HepG2 (cell line): ENCODE measurements around the gene TOR1AIP1. TPM values are rescaled to one million over a fixed set of nuclear protein-coding genes. Genes with fewer than 3 reads are reported as not detected.

Experiments used
- ATAC-seq: fragments of 200-7000 bp; cut with Tn5 transposase; 3 replicates; pipeline ENCODE4 v1.9.1; 2020; ENCODE audit warnings: mild to moderate bottlenecking, moderate library complexity
- BruUV-seq: library from RNA; stranded (reverse); fragments of 400-500 nt; replicated peaks from 2 replicates; lab custom pipeline; 2021; lab: Mats Ljungman, UMichigan
- CTCF ChIA-PET: fragments of 300-600 bp; formaldehyde crosslinking; extraction: SDS; loops from one replicate; lab custom pipeline; 2021; ENCODE audit warnings: low total read pairs, inconsistent platforms, low intra/inter-chr PET ratio; lab: Yijun Ruan, JAX
- POLR2A ChIA-PET: fragments of 350-600 bp; sonication (Branson Sonifier 250); formaldehyde crosslinking; loops from one replicate; lab custom pipeline; 2020; ENCODE audit warnings: antibody characterized with exemption, inconsistent platforms; lab: Yijun Ruan, JAX
- DNase-seq: peaks from one replicate; pipeline ENCODE4 v3.0.0-alpha.2; 2015; ENCODE audit warnings: low spot score
- FAIRE-seq: peaks from 3 replicates; lab custom pipeline; 2011; peaks lifted over from hg19 to GRCh38; lab: Jason Lieb, UNC
- H2AFZ ChIP-seq: one replicate; pipeline ENCODE4 v1.6.1; 2011; ENCODE audit warnings: low read length, inconsistent platforms
- H3K27ac ChIP-seq: fragments of 300-600 bp; 3 replicates; pipeline ENCODE4 v1.8.0; 2011; ENCODE audit warnings: mixed run types, mild to moderate bottlenecking, mixed read lengths, low read length, inconsistent platforms; ENCODE audit not compliant: insufficient read depth; ENCODE audit errors: extremely low read length
- H3K27me3 ChIP-seq, 2 experiments: fragments of 200-600 bp in 1 of 2; 2 replicates in 1 of 2; 3 replicates in 1 of 2; pipeline versions ENCODE4 v1.6.0 to v1.8.0; 2011; ENCODE audit warnings: low read length in 2 of 2, mild to moderate bottlenecking in 2 of 2, moderate library complexity in 2 of 2, inconsistent platforms in 1 of 2; ENCODE audit not compliant: insufficient read depth in 2 of 2, control insufficient read depth in 1 of 2
- H3K36me3 ChIP-seq, 2 experiments: fragments of 200-600 bp in 1 of 2; replicated peaks in 1 of 2; 2 replicates in 1 of 2; 3 replicates in 1 of 2; pipeline versions ENCODE4 v1.5.1 to v1.8.0; 2011; ENCODE audit warnings: low read length in 2 of 2, inconsistent platforms in 1 of 2; ENCODE audit not compliant: insufficient read depth in 2 of 2, control insufficient read depth in 1 of 2
- H3K4me1 ChIP-seq: 2 replicates; pipeline ENCODE4 v1.5.1; 2012; ENCODE audit warnings: low read length, inconsistent platforms; ENCODE audit not compliant: insufficient read depth
- H3K4me2 ChIP-seq: 2 replicates; pipeline ENCODE4 v1.6.0; 2011; ENCODE audit warnings: low read depth, low read length, inconsistent platforms
- H3K4me3 ChIP-seq, 3 experiments: fragments of 200-600 bp in 1 of 3; sonication (generic), shearing (Covaris generic) in 1 of 3; replicated peaks in 1 of 3; 2 replicates each; pipeline ENCODE4 v1.5.1; 2011 to 2016; ENCODE audit warnings: low read length in 3 of 3, inconsistent platforms in 2 of 3, low read depth in 2 of 3, mild to moderate bottlenecking in 2 of 3, control low read depth in 1 of 3, mixed read lengths in 1 of 3; ENCODE audit not compliant: insufficient read depth in 1 of 3
- H3K79me2 ChIP-seq: one replicate; pipeline ENCODE4 v1.6.1; 2011; ENCODE audit warnings: low read length, inconsistent platforms; ENCODE audit not compliant: insufficient read depth
- H3K9ac ChIP-seq: 2 replicates; pipeline ENCODE4 v1.6.0; 2011; ENCODE audit warnings: mild to moderate bottlenecking, low read depth, low read length, inconsistent platforms; ENCODE audit not compliant: insufficient read depth
- H3K9me3 ChIP-seq: 2 replicates; pipeline ENCODE4 v1.5.1; 2012; ENCODE audit warnings: mild to moderate bottlenecking, low read length
- H4K20me1 ChIP-seq: 2 replicates; pipeline ENCODE4 v1.6.0; 2011; ENCODE audit warnings: inconsistent platforms, mild to moderate bottlenecking, low read length, moderate library complexity; ENCODE audit not compliant: insufficient read depth
- AKAP8 ChIP-seq: sonication (generic); formaldehyde crosslinking; IDR thresholded peaks from 2 replicates; pipeline ENCODE4 v1.5.1; 2020; ENCODE audit warnings: mild to moderate bottlenecking, missing genetic modification reagents
- GPN1 ChIP-seq: sonication (generic); formaldehyde crosslinking; IDR thresholded peaks from 2 replicates; pipeline ENCODE4 v1.5.1; 2020; ENCODE audit warnings: missing genetic modification reagents, borderline replicate concordance
- KLF16 ChIP-seq, 2 experiments: sonication (generic) in 1 of 2; formaldehyde crosslinking in 1 of 2; IDR thresholded peaks; 2 replicates each; pipeline versions ENCODE4 v1.6.1 to v1.8.0; 2016 to 2023; ENCODE audit warnings: missing genetic modification reagents in 2 of 2, missing compliant biosample characterization in 1 of 2
- NKX3-1 ChIP-seq: sonication (generic); formaldehyde crosslinking; IDR thresholded peaks from 2 replicates; pipeline ENCODE4 v1.5.0; 2020; ENCODE audit warnings: missing genetic modification reagents
- PHF8 ChIP-seq: sonication (generic); formaldehyde crosslinking; IDR thresholded peaks from 2 replicates; pipeline ENCODE4 v1.5.0; 2020; ENCODE audit warnings: missing genetic modification reagents
- SMAD3 ChIP-seq: sonication (generic); formaldehyde crosslinking; IDR thresholded peaks from 2 replicates; pipeline ENCODE4 v1.4.0; 2020; ENCODE audit warnings: missing genetic modification reagents
- U2AF2 ChIP-seq: fragments of 200-400 bp; formaldehyde crosslinking; IDR thresholded peaks from 2 replicates; pipeline ENCODE4 v1.6.1; 2017; ENCODE audit warnings: low read depth, mild to moderate bottlenecking, low read length
- ZMYM3 ChIP-seq: sonication (generic); formaldehyde crosslinking; IDR thresholded peaks from 2 replicates; pipeline ENCODE4 v1.5.1; 2020; ENCODE audit warnings: mild to moderate bottlenecking, missing genetic modification reagents
- ZNF331 ChIP-seq: sonication (generic); formaldehyde crosslinking; IDR thresholded peaks from 2 replicates; pipeline ENCODE4 v1.4.0; 2020; ENCODE audit warnings: missing genetic modification reagents
- ZNF44 ChIP-seq: sonication (generic); formaldehyde crosslinking; IDR thresholded peaks from 2 replicates; pipeline ENCODE4 v1.5.1; 2020; ENCODE audit warnings: mild to moderate bottlenecking, missing genetic modification reagents
- WGBS: methylation state at CpG from one replicate; pipeline ENCODE4 v1.1.6; 2017; ENCODE audit warnings: low lambda C conversion rate; 5-methylcytosine and 5-hydroxymethylcytosine counted together
- in situ Hi-C: cut with HindIII; loops from 2 replicates; pipeline ENCODE4 v1.10.0; 2017; ENCODE audit warnings: low pct_unique_long_range_greater_than_20kb; ENCODE audit not compliant: extremely low pct_ligation_motif_present
- intact Hi-C: fragments of 100-400 bp; cut with micrococcal nuclease; formaldehyde crosslinking; loops from one replicate; pipeline ENCODE4 v1.10.0; 2022; ENCODE audit not compliant: unreplicated experiment
- polyA plus RNA-seq, 8 experiments: library from polyadenylated mRNA; depleted of rRNA in 3 of 8; stranded (reverse) in 7 of 8; unstranded in 1 of 8; fragments of >200 nt; fragmentation: Illumina TruSeq in 4 of 8; extraction: Trizol in 4 of 8; gene quantifications; 2 replicates each; pipeline versions ENCODE4 v1.2.1 to v1.2.3, GENCODE V29; 2011 to 2016; ENCODE audit warnings: low read depth in 4 of 8, missing spikeins in 1 of 8, mixed read lengths in 1 of 8; ENCODE audit not compliant: insufficient read depth in 1 of 8
- total RNA-seq, 5 experiments: library from RNA; depleted of rRNA; stranded (reverse); fragments of >200 nt; fragmentation: Illumina TruSeq; extraction: Trizol; gene quantifications; 2 replicates each; pipeline ENCODE4 v1.2.3, GENCODE V29; 2016; ENCODE audit warnings: low read depth in 1 of 5

The TOR1AIP1 gene
- total and polyA plus RNA-seq, 2 of the 13 experiments (the other 11 are each of a cell fraction or from before 2014, with no cell fraction given) = 15.6 to 29.0 TPM

DNA sequence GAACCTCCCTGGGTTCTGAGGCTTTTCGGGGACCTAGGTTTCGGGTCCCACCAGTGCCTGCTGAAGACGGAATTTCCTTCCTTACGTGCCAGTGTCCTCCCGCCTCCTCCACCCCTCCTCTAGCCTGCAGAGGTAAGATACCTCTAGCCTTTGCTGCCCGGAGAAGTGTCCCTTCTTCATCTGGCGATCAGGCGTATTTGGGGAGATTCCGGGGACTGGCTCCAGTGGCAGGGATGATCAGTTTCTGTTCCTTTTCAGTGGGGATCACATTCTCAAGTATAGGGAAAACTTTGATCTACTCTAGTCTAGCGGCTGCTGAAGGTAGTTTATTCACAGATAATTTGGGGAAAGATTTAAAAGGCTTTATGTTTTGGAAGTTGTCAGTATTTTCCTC is 73.2 kb downstream of the TOR1AIP1 start:
- DNase-seq = no peak
- Histone ChIP-seq H3K79me2 (peaks cover 51% of the 10 kb centered on the region), H2AFZ (no peak overlapping the region), H3K9me3 (no peaks in the 10 kb centered on the region), H4K20me1 (peaks cover 17% of the 10 kb centered on the region; the same call in 1 of the 2 replicates), H3K4me3 (peak overlapping the region; percentile 96 to 99 (median 98)), H3K36me3 (no peaks in the 10 kb centered on the region), H3K4me1 (peaks cover 20% of the 10 kb centered on the region), H3K9ac (peak overlapping the region; percentile 93), H3K4me2 (peak overlapping the region; percentile 71), H3K27ac (peak overlapping the region; percentile 86), H3K27me3 (no peaks in the 10 kb centered on the region; a peak in 1 of 5 replicates)
- ChIA-PET CTCF (no interaction called here), POLR2A (interaction anchor here (1.2 kb wide), 1 partner anchor 10 kb away, joined by 3 read pairs; no protein-coding TSS in a partner anchor)
- no peak for FAIRE-seq
- intact Hi-C loops (loop anchor here (2.0 to 10.0 kb wide), 3 partner anchors 70 to 200 kb away; partner anchors contain the start of genes QSOX1 and TOR1AIP1), in situ Hi-C loops (no loop called here)
- WGBS = 2% methylated on average over 8 of the region's 10 CpGs
- ATAC-seq = peak; percentile 25
- no TSS peak for BruUV-seq
- no peak for TF ChIP-seq ZNF44 (CRISPR knock-in tag)

DNA sequence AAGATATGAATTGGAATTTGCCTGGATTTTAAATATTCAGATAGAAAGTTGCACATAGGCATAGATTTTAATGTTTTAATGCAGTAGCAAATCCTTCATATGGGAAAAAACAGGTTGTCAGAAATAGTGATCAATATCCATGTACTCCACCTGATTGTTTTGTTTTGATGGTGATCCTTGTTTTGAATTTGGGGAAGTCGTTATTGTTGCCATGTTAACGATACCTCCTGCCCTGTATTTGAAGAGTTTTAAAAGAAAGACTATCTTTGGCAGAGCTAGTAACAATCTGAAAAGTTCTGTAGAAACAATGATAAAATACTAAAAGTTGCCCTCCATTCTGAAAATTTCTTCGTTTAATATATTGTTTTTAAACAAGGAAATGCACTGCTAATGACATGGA is 73.6 kb downstream of the TOR1AIP1 start:
- no peaks in the 10 kb centered on the region for H3K9me3 ChIP-seq
- BruUV-seq = TSS peak; percentile 62
- peaks cover 54% of the 10 kb centered on the region for H3K79me2 ChIP-seq
- peak overlapping the region; percentile 96 to 99 (median 98) for H3K4me3 ChIP-seq
- H3K27me3 ChIP-seq = no peaks in the 10 kb centered on the region; a peak in 1 of 5 replicates
- ATAC-seq (no peak), DNase-seq (no peak)
- peaks cover 20% of the 10 kb centered on the region for H3K4me1 ChIP-seq
- H3K4me2 ChIP-seq = peak overlapping the region; percentile 71
- no peak overlapping the region for H2AFZ ChIP-seq
- ChIA-PET POLR2A (interaction anchor here (1.2 kb wide), 1 partner anchor 10 kb away, joined by 3 read pairs; no protein-coding TSS in a partner anchor), CTCF (no interaction called here)
- intact Hi-C loops = loop anchor here (2.0 to 10.0 kb wide), 3 partner anchors 69 to 199 kb away; partner anchors contain the start of genes QSOX1 and TOR1AIP1
- WGBS = 0% methylated on average over 3 of the region's 3 CpGs
- H3K27ac ChIP-seq = peak overlapping the region; percentile 86
- no peak for TF ChIP-seq GPN1 (CRISPR knock-in tag)
- TF ChIP-seq ZMYM3 = no peak
- no peak for TF ChIP-seq NKX3-1 (CRISPR knock-in tag)
- TF ChIP-seq U2AF2 = no peak
- TF ChIP-seq KLF16 (CRISPR knock-in tag; IDR thresholded peaks at IDR 0.05) = no peak
- TF ChIP-seq PHF8 (CRISPR knock-in tag) = no peak
- no peak for TF ChIP-seq ZNF331 (CRISPR knock-in tag)
- TF ChIP-seq AKAP8 (CRISPR knock-in tag) = no peak
- no peak for TF ChIP-seq SMAD3 (CRISPR knock-in tag)
- TF ChIP-seq, all 625 proteins: peak for 0
- Histone ChIP-seq H3K9ac (peak overlapping the region; percentile 93), H3K36me3 (no peaks in the 10 kb centered on the region), H4K20me1 (peaks cover 17% of the 10 kb centered on the region; the same call in 1 of the 2 replicates)
- in situ Hi-C loops = no loop called here
- FAIRE-seq = peak; percentile 26
